Measurements from ENCODE around the gene TSPEAR.
"Not testable (repeated sequence)": the region's sequence is repeated elsewhere in the genome, so short reads cannot be mapped to it uniquely, and the experiment has no call there.

The TSPEAR gene

DNA sequence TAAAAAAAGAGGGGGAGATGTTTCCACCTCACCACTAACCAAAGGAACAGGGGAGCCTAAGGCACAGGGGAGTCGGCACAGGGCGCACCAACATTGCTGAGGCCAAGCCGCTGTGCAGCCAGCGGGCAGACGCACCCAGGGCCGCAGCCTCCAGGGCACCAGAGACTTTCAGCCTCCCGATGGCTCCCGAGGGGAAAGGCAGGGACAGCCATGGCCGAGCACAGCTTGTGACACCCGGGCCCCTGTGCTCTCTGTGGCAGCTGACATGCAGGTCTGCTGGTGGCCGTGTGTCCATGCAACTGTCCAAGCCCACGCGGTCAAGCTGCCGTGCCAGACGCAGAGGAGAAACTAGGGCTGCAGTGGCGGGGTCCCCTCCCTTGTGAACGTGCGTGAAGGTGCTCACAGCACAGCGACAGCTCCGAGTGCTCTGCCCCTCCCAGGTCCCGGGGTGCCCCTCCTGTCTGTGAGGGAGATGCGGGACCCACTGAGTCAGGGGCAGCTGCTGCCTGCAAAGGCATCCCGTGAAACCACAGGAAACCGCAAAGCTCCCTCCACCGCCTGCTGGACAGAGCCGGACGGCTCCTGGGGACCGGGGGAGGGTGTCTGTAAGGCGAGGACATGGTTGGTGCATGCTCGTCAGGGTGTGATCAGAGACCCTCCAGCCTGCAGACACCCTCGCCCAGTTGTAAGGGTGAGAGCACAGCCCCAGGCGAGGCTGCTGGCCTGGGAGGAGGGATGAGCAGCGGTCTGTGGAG lies 62.6 kb downstream of the TSPEAR start:
- DNase-seq = no peak

DNA sequence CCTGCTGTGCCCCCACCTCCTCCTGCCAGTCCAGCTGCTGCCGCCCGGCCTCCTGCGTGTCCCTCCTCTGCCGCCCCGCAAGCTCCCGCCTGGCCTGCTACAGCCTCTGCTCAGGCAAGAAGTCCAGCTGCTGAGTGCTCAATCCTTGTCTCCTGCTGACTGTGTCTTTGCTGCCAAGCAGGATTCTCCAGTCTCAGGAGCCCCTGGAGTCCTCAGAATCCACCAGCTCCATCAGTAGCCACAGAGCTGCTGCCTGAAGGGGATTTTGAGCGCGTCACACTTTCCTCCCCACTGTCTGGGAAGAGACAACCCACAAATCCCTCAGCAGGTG lies 64.2 kb downstream of the TSPEAR start:
- DNase-seq = no peak

DNA sequence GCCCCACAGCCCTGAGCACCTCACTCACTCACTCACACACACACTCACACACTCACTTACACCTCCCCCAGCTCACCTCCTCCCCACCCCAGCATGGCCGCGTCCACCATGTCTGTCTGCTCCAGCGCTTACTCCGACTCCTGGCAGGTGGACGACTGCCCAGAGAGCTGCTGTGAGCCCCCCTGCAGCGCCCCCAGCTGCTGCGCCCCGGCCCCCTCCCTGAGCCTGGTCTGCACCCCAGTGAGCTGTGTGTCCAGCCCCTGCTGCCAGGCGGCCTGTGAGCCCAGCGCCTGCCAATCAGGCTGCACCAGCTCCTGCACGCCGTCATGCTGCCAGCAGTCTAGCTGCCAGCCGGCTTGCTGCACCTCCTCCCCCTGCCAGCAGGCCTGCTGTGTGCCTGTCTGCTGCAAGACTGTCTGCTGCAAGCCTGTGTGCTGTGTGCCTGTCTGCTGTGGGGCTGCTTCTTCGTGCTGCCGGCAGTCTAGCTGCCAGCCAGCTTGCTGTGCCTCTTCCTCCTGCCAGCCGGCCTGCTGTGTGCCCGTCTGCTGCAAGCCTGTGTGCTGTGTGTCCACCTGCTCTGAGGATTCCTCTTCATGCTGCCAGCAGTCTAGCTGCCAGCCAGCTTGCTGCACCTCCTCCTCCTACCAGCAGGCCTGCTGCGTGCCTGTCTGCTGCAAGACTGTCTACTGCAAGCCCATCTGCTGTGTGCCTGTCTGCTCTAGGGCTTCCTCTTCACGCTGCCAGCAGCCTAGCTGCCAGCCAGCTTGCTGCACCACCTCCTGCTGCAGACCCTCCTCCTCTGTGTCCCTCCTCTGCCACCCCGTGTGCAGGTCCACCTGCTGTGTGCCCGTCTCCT lies 64.8 kb downstream of the TSPEAR start, which contains the start of gene KRTAP10-11:
Gene KRTAP10-11 (plus strand): TSS at position 49 of the 856 bp plus-strand sequence. CDS start 45 bp downstream, at position 94.
- not testable (repeated sequence) for DNase-seq

DNA sequence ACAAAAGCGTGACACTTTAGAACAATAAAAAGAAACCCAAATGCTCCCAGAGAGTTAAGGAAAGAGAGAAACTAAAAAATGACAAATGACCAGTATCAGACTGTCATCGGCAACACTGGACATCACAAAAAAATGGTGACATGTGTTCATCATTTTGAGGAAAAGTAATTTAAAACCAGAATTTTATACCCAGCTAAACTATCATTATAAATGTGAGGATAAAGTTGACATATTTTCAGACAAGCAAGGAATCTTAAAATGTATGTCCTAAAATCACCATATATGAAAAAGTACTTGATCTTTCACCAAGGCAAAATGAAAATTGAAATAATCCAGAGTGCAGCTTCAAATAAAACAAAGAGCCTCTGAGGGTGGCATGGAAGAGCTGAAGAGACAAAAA lies 66.5 kb downstream of the TSPEAR start:
- no peak for DNase-seq

DNA sequence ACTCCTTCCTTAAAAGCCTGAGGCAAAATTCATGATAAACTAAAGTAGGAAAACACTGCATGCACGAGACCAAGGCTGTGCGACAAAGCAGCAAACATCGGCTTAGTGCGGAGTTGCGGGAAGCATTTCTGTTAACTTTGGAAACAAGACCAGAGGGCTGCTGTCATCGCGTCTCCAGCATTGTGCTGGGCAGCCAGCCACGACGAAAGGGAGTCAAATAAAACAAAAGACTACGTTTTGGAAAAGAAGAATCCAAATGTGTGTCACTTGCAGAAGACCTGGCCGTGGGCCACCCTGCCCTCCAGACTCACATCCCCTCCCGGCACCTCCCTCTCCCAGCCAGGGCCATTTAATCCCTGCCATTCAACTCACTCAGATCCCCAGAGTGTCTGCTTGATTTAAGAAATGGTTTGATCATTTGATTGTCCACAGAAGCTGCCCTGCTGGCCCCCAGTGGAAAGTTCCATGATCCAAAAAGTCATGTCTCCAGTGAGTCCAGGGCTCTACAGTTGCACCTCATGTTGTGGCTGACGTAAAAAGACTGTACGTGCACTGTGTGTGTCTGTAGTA lies 67.5 kb downstream of the TSPEAR start:
- no peak for DNase-seq

DNA sequence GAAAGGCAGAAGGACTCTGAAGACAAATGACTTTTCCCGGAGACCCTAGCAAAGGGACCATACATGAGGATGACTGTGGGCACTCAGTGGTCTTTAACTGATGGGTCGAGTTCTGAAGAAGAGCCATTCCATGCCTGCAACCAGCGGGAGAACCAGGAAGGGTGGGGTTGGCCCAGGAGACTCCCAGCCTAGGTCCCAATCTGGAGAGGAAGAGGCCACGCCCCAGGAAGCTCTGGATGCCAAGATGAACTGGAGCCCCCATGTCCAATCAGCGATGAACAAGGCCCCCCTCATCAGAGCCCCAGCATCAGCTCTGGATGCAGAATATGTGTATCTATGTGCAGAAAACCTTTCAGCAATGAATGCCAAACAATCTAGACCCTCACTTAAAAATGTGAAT lies 70.6 kb downstream of the TSPEAR start:
- no peak for DNase-seq

DNA sequence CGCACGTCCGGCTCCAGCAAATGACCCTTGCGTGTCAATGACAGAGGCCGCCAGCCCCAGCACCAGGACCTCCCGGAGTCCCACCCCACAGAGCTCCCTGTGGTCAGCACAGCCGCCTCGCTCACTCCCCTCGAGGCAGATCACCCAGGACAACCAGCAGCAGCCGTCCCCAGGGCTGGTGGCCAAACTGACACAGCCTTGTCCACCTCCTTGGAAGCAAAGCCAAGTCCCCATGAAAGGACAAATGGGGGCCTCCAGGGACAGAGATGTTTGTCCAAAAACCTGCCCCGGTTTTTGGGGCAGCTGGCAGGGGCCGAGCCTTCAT lies 72.1 kb downstream of the TSPEAR start:
- no peak for DNase-seq

DNA sequence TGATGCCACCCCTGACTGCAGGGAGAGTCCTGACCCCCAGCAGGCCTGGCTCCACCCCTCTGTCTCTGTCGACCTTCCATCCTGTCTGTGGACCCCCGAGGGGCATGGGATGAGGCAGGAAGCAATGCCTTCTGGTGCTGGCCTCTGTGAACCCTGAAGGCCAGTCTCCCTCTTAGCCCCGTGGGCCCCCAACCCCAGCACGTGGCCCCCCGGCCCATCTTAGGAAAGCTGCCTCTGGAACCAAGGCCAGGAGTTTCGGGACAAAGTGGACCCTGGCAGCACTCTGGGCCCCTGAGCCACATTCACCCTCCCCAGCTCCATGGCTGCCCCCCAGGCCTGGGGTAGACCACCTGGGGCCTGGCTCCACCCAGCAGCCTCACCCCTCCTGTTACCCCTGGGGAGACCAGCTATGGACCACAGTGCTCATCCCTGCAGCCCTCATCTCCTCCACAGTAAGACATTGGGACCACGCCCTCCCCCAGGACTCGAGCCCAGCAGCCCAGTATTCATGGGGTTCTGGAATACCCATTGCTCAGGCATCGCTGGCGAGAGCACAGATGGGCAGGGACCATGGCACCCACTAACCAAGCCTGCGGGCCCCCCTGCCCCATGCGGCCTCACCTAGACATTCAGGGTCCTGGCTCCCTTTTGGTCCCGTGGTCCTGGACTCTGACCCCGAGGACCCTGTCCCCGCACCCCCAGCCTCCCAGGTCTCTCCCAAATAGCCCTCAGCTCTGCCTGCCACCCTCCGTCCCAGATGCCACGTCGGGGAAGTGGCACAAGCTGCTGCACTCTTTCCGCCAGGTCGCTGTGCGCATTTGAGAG lies 72.7 kb downstream of the TSPEAR start:
- not testable (repeated sequence) for DNase-seq

DNA sequence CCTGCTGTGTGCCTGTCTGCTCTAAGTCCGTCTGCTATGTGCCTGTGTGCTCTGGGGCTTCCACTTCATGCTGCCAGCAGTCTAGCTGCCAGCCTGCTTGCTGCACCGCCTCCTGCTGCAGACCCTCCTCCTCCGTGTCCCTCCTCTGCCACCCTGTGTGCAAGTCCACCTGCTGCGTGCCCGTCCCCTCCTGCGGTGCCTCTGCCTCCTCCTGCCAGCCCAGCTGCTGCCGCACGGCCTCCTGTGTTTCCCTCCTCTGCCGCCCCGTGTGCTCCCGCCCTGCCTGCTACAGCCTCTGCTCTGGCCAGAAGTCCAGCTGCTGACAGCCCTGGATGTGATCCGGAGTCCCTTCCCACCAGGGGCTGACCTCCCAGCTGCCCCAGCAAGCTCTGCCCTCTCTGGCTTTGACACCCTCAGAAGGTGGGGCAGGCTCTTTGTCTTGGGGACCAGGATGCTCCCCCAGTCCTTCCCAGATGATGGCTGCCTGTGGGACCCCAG lies 73.5 kb downstream of the TSPEAR start:
- not testable (repeated sequence) for DNase-seq

DNA sequence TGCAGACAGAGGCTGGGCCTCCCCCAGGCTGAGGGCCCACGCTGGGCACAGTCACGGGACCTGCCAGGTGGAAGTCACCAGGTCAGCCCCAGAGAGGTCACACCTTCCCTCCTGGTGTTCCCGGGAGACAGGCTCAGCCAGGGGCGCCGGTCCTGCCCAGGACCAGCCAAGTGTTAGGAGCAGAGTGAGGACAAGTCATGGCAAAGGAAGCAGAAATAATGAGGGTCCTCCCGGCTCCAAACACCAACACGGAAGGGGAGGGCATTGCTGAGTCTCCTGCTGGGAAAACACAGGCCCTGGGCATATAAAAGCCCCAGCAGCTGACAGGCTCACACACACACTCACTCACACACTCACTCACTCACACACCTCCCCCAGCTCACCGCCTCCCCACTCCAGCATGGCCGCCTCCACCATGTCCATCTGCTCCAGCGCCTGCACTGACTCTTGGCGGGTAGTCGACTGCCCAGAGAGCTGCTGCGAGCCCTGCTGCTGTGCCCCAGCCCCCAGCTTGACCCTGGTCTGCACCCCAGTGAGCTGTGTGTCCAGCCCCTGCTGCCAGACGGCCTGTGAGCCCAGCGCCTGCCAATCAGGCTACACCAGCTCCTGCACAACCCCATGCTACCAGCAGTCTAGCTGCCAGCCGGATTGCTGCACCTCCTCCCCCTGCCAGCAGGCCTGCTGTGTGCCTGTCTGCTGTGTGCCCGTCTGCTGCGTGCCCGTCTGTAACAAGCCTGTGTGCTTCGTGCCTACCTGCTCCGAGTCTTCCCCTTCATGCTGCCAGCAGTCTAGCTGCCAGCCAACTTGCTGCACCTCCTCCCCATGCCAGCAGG lies 74.1 kb downstream of the TSPEAR start, which contains the start of gene KRTAP10-10:
Gene KRTAP10-10 (plus strand): TSS at position 339 of the 833 bp plus-strand sequence. CDS start 62 bp downstream, at position 401.
- no peak for DNase-seq

DNA sequence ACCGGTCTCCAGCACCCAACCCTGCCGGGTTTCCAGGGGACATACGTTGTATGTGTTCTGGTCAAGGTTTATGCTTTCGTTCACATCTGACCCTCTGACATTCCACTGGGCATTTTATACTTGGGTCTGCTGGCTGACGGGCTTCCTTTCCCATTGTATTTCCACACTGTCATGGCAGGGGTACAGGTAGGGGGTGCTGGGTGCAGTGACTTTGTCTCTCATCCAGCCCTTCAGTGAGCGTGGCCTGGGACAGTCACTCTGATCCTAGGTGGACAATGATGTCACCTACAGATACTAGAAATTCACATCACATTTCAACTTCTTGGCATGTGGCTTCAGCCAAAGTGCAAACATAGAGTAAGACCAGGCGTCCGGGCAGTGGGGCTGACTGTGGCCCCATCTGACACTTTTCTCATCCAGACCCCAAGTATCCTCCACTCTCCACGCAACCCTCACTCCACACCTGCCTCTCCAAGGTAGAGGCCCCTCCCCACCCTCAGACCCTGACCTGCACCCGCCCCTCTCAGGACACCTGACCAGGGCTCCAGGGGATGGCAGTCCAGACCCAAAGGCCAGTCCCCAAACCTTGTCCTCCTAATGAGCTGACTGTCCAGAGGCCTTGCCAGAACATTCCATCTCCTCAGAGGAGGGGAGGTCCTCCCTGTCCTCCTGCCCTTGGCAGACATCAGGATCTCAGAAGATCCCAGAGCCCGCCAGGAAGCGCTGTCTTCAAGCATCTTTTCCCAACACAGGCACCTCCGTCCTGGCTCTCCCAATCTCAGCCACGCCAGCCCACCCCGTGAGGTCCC lies 75.0 kb downstream of the TSPEAR start:
- DNase-seq = no peak

DNA sequence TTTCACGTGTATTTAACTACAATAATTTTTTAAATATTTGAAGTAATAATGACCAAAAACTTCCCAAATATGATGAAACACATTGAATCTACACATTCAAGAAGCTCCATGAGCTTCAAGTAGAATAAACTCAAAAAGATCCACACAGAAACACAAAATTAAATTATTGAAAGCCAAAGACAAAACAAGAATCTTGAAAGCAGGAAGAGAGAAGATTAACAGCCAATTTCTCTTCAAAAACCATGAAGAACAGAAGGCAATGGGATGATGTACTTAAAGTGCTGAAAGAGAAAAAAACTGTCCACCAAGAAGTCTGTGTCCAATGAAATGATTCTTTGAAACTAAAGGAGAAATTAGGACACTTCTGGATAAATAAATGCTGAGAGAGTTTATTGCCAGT lies 79.3 kb downstream of the TSPEAR start:
- DNase-seq = no peak

DNA sequence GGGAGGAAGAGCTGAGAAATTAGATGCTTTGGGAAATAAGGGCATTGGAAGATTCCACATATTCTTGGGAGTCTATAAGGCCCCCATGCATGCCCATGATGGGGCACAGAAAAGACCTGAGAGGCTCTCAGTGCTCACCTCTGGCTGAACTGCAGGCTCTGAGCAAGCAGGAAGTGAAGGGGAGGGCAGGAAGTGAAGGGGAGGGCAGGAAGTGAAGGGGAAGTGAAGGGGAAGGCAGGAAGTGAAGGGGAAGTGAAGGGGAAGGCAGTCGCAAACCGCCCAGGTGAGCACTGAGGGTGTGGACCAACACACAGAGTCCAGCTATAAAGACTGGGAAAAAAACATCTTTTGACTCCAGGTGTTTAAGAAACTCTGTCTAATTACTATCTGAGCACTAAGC lies 80.9 kb downstream of the TSPEAR start:
- DNase-seq = no peak

DNA sequence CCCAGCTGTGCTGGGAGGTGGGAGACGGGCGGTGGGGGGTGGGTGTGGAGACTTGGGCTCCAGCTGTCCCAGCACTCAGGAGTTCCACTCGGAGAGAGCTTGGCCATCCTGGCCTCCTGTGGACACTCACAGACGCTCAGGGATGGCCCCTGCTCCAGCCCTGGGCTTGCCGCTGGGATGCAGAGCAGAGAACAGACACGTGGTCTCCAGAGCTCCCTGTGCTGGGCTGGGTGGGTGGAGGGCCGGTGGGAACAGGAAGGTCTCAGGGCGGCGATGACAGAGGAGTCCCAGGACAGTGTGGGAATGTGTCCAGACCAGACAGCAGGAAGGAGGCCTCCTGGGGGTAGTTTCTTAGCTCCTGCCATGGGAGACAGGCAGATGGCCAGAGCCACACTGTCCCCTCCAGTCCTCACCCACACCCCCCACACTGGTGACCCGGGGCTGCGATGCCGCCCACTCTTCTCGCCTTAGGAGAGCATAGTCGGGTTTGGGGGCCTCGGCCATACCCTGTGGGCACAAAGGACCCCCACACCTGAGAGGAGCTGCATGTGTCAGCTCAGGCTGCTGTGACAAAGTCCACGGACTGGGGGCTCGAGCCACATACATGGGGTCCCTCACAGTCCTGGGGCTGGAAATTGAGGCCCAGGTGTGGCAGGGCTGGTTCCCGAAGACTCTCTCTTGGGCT lies 82.5 kb downstream of the TSPEAR start:
- DNase-seq = no peak

DNA sequence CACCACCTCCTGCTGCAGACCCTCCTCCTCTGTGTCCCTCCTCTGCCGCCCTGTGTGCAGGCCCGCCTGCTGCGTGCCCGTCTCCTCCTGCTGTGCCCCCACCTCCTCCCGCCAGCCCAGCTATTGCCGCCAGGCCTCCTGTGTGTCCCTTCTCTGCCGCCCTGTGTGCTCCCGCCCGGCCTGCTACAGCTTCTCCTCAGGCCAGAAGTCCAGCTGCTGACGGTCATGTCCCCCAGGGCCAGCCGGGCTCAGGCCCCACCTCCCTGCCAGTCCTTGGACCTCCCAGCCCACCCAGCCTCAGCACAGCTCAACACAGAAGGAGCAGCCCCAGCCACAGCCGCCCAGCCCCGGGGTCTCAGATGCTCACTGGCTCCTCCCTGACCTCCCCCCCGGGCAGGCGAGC lies 83.5 kb downstream of the TSPEAR start:
- DNase-seq = not testable (repeated sequence)

DNA sequence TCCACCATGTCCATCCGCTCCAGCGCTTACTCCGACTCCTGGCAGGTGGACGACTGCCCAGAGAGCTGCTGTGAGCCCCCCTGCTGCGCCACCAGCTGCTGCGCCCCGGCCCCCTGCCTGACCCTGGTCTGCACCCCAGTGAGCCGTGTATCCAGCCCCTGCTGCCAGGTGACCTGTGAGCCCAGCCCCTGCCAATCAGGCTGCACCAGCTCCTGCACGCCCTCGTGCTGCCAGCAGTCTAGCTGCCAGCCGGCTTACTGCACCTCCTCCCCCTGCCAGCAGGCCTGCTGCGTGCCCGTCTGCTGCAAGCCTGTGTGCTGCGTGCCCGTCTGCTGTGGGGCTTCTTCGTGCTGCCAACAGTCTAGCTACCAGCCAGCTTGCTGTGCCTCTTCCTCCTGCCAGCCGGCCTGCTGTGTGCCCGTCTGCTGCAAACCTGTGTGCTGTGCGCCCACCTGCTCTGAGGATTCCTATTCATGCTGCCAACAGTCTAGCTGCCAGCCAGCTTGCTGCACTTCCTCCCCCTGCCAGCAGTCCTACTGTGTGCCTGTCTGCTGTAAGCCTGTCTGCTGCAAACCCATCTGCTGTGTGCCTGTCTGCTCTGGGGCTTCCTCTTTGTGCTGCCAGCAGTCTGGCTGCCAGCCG lies 84.1 kb downstream of the TSPEAR start:
- DNase-seq = not testable (repeated sequence)

DNA sequence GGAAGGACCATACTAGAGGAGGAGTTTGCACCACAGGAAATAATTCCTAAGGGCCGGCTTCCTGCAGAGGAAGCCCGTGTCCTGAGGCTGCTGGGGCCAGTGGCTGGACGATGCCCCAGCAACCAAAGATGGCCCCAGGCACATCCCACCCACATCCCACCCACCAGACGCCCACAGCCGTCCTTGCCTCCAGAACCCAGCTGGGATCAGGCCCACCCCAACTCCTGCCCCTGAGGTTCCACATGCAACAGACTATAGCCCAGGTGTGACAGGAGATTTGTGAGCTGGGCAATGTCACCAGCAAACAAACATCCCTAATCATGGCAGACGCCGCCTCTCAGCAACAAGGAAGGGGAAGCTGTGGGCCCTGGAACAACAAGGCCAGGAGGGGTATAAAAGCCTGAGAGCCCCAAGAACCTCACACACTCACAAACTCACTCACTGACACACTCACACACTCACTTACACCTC lies 84.7 kb downstream of the TSPEAR start, which contains the start of gene KRTAP10-9:
Gene KRTAP10-9 (plus strand): TSS at position 421 of the 471 bp plus-strand sequence. CDS start 79 bp downstream, outside the sequence.
- no peak for DNase-seq

DNA sequence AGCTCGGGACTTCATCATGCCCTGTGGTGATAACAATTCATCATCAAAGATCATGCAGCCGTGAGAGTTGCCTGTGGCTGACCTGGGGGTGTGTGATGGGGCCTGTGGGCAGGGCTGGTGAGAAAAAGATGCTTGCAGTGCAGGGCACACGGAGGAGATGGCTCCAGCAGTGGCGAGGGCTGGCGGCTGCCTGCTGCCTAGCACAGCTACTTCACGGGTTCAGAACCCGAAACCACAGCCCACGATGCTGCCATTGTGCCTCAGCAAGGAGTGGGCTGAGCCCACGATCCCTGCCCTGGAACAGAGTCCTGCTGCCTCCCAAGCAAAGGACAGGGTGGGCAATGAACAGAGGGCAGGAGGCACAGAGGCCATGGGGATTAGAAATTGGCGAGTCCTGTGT lies 85.1 kb downstream of the TSPEAR start:
- no peak for DNase-seq

DNA sequence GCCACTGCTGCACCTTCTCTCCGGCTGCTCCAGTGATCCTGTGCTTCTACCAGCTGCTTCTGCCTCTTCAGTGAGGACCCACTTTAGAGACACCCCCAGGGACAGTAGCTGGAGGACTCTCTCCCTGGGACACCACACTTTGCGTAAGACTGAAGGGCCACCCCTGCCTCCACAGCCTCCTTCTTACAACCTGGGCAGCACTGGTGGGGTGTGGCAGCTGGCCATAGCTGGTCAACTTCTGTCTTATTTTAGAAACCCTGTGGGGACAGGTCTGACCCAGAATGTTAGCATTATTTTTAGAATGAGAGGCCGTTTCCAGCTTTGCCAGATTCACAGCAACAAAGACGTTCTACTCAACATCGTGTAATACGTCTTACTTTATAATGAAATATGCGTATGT lies 85.6 kb downstream of the TSPEAR start:
- no peak for DNase-seq

All from NCI-H774 (cell line).